Measurements from ENCODE around the gene RERE.

DNA sequence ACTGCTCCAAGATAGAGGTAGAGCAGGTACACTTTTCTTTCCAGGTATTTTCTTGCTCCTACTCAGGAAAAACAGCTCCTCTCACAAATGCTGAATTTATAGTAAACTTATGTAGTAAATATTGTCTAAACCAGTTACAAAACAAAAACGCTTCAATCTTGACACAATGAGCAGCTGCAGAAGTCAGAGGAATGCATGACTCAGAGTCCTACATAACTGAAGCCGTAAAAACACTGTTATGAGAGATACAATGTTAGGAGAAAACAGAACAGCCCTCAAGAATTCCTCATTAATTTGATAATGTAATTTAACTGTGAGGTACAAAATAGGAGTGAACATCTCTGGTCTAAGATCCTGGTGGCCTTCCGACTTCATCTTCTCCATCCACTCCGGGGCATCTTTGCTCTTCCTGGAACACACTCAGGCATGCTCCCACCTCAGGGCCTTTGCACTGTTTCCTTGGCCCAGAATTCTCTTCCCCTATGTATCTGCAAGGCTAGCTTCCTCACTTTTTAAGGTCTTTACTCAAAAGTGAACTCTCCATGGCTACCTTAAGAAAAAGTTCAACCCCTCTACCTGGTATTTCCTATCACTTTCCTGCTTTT, 361.0 kb downstream of the RERE start:
- no peak for TF ChIP-seq ZBTB8A (tag by site-specific recombination; IDR thresholded peaks at IDR 0.05)
- no peak for TF ChIP-seq ZNF624 (tag by site-specific recombination; IDR thresholded peaks at IDR 0.05)
- TF ChIP-seq, protein P1, sequence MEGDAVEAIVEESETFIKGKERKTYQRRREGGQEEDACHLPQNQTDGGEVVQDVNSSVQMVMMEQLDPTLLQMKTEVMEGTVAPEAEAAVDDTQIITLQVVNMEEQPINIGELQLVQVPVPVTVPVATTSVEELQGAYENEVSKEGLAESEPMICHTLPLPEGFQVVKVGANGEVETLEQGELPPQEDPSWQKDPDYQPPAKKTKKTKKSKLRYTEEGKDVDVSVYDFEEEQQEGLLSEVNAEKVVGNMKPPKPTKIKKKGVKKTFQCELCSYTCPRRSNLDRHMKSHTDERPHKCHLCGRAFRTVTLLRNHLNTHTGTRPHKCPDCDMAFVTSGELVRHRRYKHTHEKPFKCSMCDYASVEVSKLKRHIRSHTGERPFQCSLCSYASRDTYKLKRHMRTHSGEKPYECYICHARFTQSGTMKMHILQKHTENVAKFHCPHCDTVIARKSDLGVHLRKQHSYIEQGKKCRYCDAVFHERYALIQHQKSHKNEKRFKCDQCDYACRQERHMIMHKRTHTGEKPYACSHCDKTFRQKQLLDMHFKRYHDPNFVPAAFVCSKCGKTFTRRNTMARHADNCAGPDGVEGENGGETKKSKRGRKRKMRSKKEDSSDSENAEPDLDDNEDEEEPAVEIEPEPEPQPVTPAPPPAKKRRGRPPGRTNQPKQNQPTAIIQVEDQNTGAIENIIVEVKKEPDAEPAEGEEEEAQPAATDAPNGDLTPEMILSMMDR (tag by site-specific recombination; IDR thresholded peaks at IDR 0.05): no peak

All from HEK293 (cell line).